Measurements from ENCODE around the gene SLC4A5. TPM values are rescaled to one million over a fixed set of nuclear protein-coding genes. Genes with fewer than 3 reads are reported as not detected.
"Not testable (repeated sequence)": the region's sequence is repeated elsewhere in the genome, so short reads cannot be mapped to it uniquely, and the experiment has no call there.

Gene SLC4A5
- total RNA-seq, 1 experiment from 2014 or later, result 0.70 TPM

DNA sequence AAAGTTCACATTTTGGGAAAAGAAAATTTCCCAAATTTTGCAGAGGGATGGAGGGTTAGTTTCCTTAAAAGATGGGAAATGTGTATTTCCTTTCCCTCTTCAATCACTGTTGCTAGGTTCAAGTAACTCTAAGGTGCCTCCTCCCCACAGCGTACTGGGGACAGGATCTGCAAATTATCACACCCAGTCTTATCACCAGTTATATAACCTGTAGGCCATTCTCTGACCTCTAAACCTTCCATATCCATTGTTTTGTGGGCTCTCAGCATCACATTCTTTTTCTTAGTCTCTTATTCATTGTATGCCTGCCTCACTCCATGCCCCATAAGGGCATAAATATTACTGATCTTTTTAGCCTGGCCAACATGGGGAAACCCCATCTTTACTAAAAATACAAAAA, 148.4 kb downstream of the SLC4A5 start:
- TF ChIP-seq, protein P1, sequence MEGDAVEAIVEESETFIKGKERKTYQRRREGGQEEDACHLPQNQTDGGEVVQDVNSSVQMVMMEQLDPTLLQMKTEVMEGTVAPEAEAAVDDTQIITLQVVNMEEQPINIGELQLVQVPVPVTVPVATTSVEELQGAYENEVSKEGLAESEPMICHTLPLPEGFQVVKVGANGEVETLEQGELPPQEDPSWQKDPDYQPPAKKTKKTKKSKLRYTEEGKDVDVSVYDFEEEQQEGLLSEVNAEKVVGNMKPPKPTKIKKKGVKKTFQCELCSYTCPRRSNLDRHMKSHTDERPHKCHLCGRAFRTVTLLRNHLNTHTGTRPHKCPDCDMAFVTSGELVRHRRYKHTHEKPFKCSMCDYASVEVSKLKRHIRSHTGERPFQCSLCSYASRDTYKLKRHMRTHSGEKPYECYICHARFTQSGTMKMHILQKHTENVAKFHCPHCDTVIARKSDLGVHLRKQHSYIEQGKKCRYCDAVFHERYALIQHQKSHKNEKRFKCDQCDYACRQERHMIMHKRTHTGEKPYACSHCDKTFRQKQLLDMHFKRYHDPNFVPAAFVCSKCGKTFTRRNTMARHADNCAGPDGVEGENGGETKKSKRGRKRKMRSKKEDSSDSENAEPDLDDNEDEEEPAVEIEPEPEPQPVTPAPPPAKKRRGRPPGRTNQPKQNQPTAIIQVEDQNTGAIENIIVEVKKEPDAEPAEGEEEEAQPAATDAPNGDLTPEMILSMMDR (IDR thresholded peaks at IDR 0.05; ENCODE audit: unreplicated experiment), result no peak
- Mint-ChIP-seq H3K4me3 (ENCODE audit: unreplicated experiment) (no peak overlapping the region), H3K9me3 (ENCODE audit: unreplicated experiment) (no peaks in the 10 kb centered on the region), H3K27me3 (ENCODE audit: insufficient read depth, unreplicated experiment) (no peaks in the 10 kb centered on the region), H3K36me3 (ENCODE audit: insufficient read depth, unreplicated experiment) (peaks cover 9% of the 10 kb centered on the region), H3K27ac (ENCODE audit: low read depth, unreplicated experiment) (no peak overlapping the region), H3K4me1 (ENCODE audit: insufficient read depth, unreplicated experiment) (peaks cover 12% of the 10 kb centered on the region)
- no peak for DNase-seq (ENCODE audit: unreplicated experiment)
- ChIA-PET POLR2A (interaction anchor here (0.6 kb wide), 1 partner anchor 16 kb away, joined by 3 read pairs; no protein-coding TSS in a partner anchor), CTCF (no interaction called here)
- BruUV-seq (replicated peaks), result no TSS peak
- intact Hi-C loops (cut with micrococcal nuclease), result no loop called here

DNA sequence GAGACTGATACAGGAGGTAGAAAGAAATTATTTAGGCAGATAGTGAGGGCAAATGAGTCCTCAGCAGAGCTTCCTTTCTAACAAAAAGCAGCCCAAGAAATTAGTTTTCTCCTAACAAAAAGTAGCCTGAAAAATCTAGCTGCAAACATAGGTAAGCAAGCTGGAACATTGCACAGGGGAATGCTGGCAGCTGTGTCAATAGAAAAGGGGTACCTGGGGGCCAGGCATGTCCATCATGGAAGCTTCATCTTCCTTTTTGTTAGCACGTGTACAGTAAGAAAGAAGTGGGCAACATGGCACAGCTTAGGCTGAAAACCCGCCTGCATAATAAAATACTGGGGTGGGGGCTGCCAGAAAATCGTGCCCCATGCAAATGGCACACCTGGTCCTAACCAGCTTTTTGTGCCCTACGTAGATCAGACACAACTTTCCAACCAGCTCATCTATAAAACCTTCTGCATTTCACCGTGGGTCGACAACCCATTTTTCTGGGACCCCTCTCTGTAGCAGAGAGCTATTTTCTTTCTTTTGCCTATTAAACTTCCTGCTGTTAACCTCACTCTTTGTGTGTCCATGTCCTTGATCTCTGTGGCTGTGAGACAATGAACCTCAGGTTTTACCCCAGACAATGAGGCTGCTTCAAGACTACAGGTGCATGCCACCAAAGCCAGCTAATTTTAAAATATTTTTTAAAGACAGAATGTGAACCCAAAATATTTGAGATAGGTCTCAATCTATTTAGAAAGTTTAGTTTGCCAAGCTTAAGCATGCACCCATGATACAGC, 151.4 kb downstream of the SLC4A5 start:
- intact Hi-C loops (cut with micrococcal nuclease), result no loop called here
- Mint-ChIP-seq H3K4me3 (ENCODE audit: unreplicated experiment) (no peak overlapping the region), H3K27me3 (ENCODE audit: insufficient read depth, unreplicated experiment) (no peaks in the 10 kb centered on the region), H3K27ac (ENCODE audit: low read depth, unreplicated experiment) (no peak overlapping the region), H3K9me3 (ENCODE audit: unreplicated experiment) (no peaks in the 10 kb centered on the region), H3K4me1 (ENCODE audit: insufficient read depth, unreplicated experiment) (peaks cover 15% of the 10 kb centered on the region), H3K36me3 (ENCODE audit: insufficient read depth, unreplicated experiment) (no peaks in the 10 kb centered on the region)
- TF ChIP-seq, protein P1 (IDR thresholded peaks at IDR 0.05; ENCODE audit: unreplicated experiment), result no peak
- ChIA-PET POLR2A (interaction anchor here (2.4 to 6.1 kb wide), 2 partner anchors 12 to 14 kb away, joined by 12 to 112 read pairs; partner anchors contain the start of gene MOB1A), CTCF (interaction anchor here (0.5 to 0.9 kb wide), 2 partner anchors 76 to 364 kb away, joined by 3 to 4 read pairs; no protein-coding TSS in a partner anchor)
- DNase-seq (ENCODE audit: unreplicated experiment), result no peak
- no TSS peak for BruUV-seq (replicated peaks)

DNA sequence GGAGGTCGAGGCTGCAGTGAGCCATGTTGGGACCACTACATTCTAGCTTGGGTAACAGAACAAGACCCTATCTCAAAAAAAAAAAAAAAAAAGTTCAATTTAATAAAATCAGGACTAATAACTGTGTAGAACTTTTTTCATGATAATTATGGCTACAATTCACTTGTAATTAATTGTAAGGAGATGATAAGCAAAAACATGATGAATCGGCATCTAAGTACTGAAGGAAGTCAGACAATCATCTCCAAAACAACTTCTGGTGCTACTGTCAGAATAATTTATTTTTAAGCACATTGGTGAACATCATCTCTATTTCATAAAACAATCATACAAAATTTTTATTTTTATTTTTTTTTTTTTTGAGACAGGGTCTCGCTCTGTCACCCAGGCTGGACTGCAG, 154.5 kb downstream of the SLC4A5 start:
- Mint-ChIP-seq H3K27me3 (ENCODE audit: insufficient read depth, unreplicated experiment) (no peaks in the 10 kb centered on the region), H3K36me3 (ENCODE audit: insufficient read depth, unreplicated experiment) (no peaks in the 10 kb centered on the region), H3K9me3 (ENCODE audit: unreplicated experiment) (no peaks in the 10 kb centered on the region), H3K4me3 (ENCODE audit: unreplicated experiment) (no peak overlapping the region), H3K27ac (ENCODE audit: low read depth, unreplicated experiment) (peak overlapping the region; percentile 64), H3K4me1 (ENCODE audit: insufficient read depth, unreplicated experiment) (peaks cover 15% of the 10 kb centered on the region)
- TF ChIP-seq, protein P1 (IDR thresholded peaks at IDR 0.05; ENCODE audit: unreplicated experiment), result no peak
- no peak for DNase-seq (ENCODE audit: unreplicated experiment)
- ChIA-PET CTCF (interaction anchor here (0.6 to 1.4 kb wide), 3 partner anchors 10 to 61 kb away, joined by 3 read pairs; partner anchors contain the start of genes MOB1A and MTHFD2), POLR2A (interaction anchor here (0.6 to 6.1 kb wide), 13 partner anchors 9 to 270 kb away, joined by 4 to 112 read pairs (median 5); partner anchors contain the start of genes BOLA3, MOB1A, MTHFD2 and WBP1)
- BruUV-seq (replicated peaks), result no TSS peak
- intact Hi-C loops (cut with micrococcal nuclease), result loop anchor here (1.0 kb wide), 1 partner anchor 10 kb away; the partner anchor contains the start of gene MTHFD2

DNA sequence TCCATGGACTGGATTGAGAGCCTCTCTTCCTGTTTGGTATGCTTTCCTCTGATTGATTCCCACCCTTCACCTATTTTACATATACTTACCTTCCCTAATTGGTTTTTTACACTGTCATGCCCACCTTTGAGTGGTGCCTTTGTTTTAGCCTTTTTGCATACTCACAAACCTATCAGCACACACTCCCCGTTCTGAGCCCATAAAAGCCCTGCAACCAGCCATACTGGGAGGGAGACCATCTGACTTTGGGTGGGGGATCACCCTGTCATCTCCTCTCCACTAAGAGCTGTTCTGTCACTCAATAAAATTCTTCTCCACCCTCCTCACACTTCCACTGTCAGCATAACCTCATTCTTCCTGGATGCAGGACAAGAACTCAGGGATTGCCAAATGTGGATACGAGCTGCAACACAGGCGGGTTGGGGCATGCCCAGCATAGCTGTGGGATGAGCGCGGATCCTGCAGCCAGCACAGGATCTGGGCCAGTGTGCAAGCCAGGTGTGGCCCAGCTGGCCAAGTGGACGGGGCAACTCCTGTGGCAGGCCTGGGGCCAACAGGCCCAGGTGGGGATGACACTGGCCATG, 155.1 kb downstream of the SLC4A5 start:
- H3K36me3 Mint-ChIP-seq (ENCODE audit: insufficient read depth, unreplicated experiment), result no peaks in the 10 kb centered on the region
- H3K4me3 Mint-ChIP-seq (ENCODE audit: unreplicated experiment), result peak overlapping the region; percentile 42
- TF ChIP-seq, protein P1 (IDR thresholded peaks at IDR 0.05; ENCODE audit: unreplicated experiment), result no peak
- intact Hi-C loops (cut with micrococcal nuclease), result loop anchor here (1.0 kb wide), 1 partner anchor 10 kb away; the partner anchor contains the start of gene MTHFD2
- H3K9me3 Mint-ChIP-seq (ENCODE audit: unreplicated experiment), result no peaks in the 10 kb centered on the region
- H3K27ac Mint-ChIP-seq (ENCODE audit: low read depth, unreplicated experiment), result peak overlapping the region; percentile 64
- H3K4me1 Mint-ChIP-seq (ENCODE audit: insufficient read depth, unreplicated experiment), result peaks cover 15% of the 10 kb centered on the region
- no TSS peak for BruUV-seq (replicated peaks)
- ChIA-PET POLR2A (interaction anchor here (0.6 to 6.1 kb wide), 13 partner anchors 9 to 270 kb away, joined by 4 to 112 read pairs (median 5); partner anchors contain the start of genes BOLA3, MOB1A, MTHFD2 and WBP1), CTCF (interaction anchor here (0.6 to 1.4 kb wide), 3 partner anchors 10 to 62 kb away, joined by 3 read pairs; partner anchors contain the start of genes MOB1A and MTHFD2)
- peak; percentile 93 for DNase-seq (ENCODE audit: unreplicated experiment)
- no peaks in the 10 kb centered on the region for H3K27me3 Mint-ChIP-seq (ENCODE audit: insufficient read depth, unreplicated experiment)

DNA sequence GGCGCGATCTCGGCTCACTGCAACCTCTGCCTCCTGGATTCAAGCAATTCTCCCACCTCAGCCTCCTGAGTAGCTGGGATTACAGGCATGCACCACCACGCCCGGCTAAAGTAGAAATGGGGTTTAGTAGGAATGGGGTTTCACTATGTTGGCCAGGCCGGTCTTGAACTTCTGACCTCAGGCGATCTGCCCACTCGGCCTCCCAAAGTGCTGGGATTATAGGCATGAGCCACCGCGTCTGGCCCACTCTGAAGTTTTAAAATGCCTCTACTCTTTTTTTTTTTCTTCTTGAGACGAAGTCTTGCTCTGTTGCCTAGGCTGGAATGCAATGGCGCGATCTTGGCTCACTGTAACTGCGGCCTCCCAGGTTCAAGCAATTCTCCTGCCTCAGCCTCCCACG, 156.5 kb downstream of the SLC4A5 start:
- H3K27ac Mint-ChIP-seq (ENCODE audit: low read depth, unreplicated experiment); H3K27me3 Mint-ChIP-seq (ENCODE audit: insufficient read depth, unreplicated experiment); H3K9me3 Mint-ChIP-seq (ENCODE audit: unreplicated experiment); DNase-seq (ENCODE audit: unreplicated experiment); intact Hi-C loops (cut with micrococcal nuclease); H3K36me3 Mint-ChIP-seq (ENCODE audit: insufficient read depth, unreplicated experiment); CTCF ChIA-PET; H3K4me3 Mint-ChIP-seq (ENCODE audit: unreplicated experiment); BruUV-seq (replicated peaks): not testable (repeated sequence)
- peaks cover 15% of the 10 kb centered on the region for H3K4me1 Mint-ChIP-seq (ENCODE audit: insufficient read depth, unreplicated experiment)
- POLR2A ChIA-PET, result interaction anchor here (0.7 to 6.1 kb wide), 4 partner anchors 7 to 358 kb away, joined by 3 to 112 read pairs (median 31); partner anchors contain the start of genes MOB1A, MTHFD2 and STAMBP
